ENCODE results near the gene TM2D3.

Gene TM2D3

GRCh38 chr15:101641894-101642293, 10.3 kb downstream of the TM2D3 start:
- H3K27ac ChIP-seq (ENCODE audit: low read length): no peak overlapping the region
- H2AFZ ChIP-seq (ENCODE audit: low read depth, low read length): no peak overlapping the region
- H4K20me1 ChIP-seq (ENCODE audit: insufficient read depth, low read length): peaks cover 13% of the 10 kb centered on the region
- H3K27me3 ChIP-seq (ENCODE audit: low read depth, low read length): no peaks in the 10 kb centered on the region
- H3K36me3 ChIP-seq (replicated peaks; ENCODE audit: low read depth, low read length): peaks cover 65% of the 10 kb centered on the region
- TF ChIP-seq EZH2phosphoT487 (IDR thresholded peaks at IDR 0.05; ENCODE audit: low read depth): no peak
- TF ChIP-seq CTCF (IDR thresholded peaks at IDR 0.05; ENCODE audit: low read depth, low read length): no peak
- peaks cover 8% of the 10 kb centered on the region for H3K79me2 ChIP-seq (ENCODE audit: low read length)
- no peak overlapping the region for H3K9ac ChIP-seq (ENCODE audit: low read length)
- H3K9me3 ChIP-seq (ENCODE audit: insufficient read depth, low read length): no peaks in the 10 kb centered on the region
- H3K4me2 ChIP-seq (ENCODE audit: low read length): no peak overlapping the region
- H3K4me3 ChIP-seq (ENCODE audit: low read length): no peak overlapping the region
- H3K4me1 ChIP-seq (ENCODE audit: low read length): peaks cover 8% of the 10 kb centered on the region

- Histone ChIP-seq H3K27ac (ENCODE audit: low read length) (no peak overlapping the region), H3K9me3 (ENCODE audit: insufficient read depth, low read length) (no peaks in the 10 kb centered on the region), H3K4me2 (ENCODE audit: low read length) (peak overlapping the region; percentile 34; the same call in 1 of the 2 replicates), H3K4me3 (ENCODE audit: low read length) (no peak overlapping the region), H3K36me3 (replicated peaks; ENCODE audit: low read depth, low read length) (peaks cover 59% of the 10 kb centered on the region), H3K4me1 (ENCODE audit: low read length) (peaks cover 8% of the 10 kb centered on the region), H3K9ac (ENCODE audit: low read length) (no peak overlapping the region), H3K79me2 (ENCODE audit: low read length) (peaks cover 3% of the 10 kb centered on the region; the same call in 1 of the 2 replicates), H2AFZ (ENCODE audit: low read depth, low read length) (no peak overlapping the region), H3K27me3 (ENCODE audit: low read depth, low read length) (no peaks in the 10 kb centered on the region), H4K20me1 (ENCODE audit: insufficient read depth, low read length) (peaks cover 13% of the 10 kb centered on the region)
- TF ChIP-seq CTCF (IDR thresholded peaks at IDR 0.05; ENCODE audit: low read depth, low read length): peak; percentile 99
- TF ChIP-seq EZH2phosphoT487 (IDR thresholded peaks at IDR 0.05; ENCODE audit: low read depth): no peak
Observed at GRCh38 chr15:101641129-101641764, 10.9 kb downstream of the TM2D3 start.

- H3K4me1 ChIP-seq (ENCODE audit: low read length): peaks cover 8% of the 10 kb centered on the region
- H3K9me3 ChIP-seq (ENCODE audit: insufficient read depth, low read length): no peaks in the 10 kb centered on the region
- no peak overlapping the region for H3K4me2 ChIP-seq (ENCODE audit: low read length)
- TF ChIP-seq EZH2phosphoT487 (IDR thresholded peaks at IDR 0.05; ENCODE audit: low read depth) (no peak), CTCF (IDR thresholded peaks at IDR 0.05; ENCODE audit: low read depth, low read length) (no peak)
- H4K20me1 ChIP-seq (ENCODE audit: insufficient read depth, low read length): peaks cover 13% of the 10 kb centered on the region
- peaks cover 3% of the 10 kb centered on the region; the same call in 1 of the 2 replicates for H3K79me2 ChIP-seq (ENCODE audit: low read length)
- H3K9ac ChIP-seq (ENCODE audit: low read length): no peak overlapping the region
- no peaks in the 10 kb centered on the region for H3K27me3 ChIP-seq (ENCODE audit: low read depth, low read length)
- H3K27ac ChIP-seq (ENCODE audit: low read length): no peak overlapping the region
- peaks cover 44% of the 10 kb centered on the region for H3K36me3 ChIP-seq (replicated peaks; ENCODE audit: low read depth, low read length)
- H3K4me3 ChIP-seq (ENCODE audit: low read length): no peak overlapping the region
- H2AFZ ChIP-seq (ENCODE audit: low read depth, low read length): no peak overlapping the region
Observed at GRCh38 chr15:101639667-101640066, 12.5 kb downstream of the TM2D3 start.

GRCh38 chr15:101637919-101638318, 14.3 kb downstream of the TM2D3 start:
- Histone ChIP-seq H3K36me3 (replicated peaks; ENCODE audit: low read depth, low read length) (peaks cover 36% of the 10 kb centered on the region), H3K27ac (ENCODE audit: low read length) (no peak overlapping the region), H3K4me2 (ENCODE audit: low read length) (no peak overlapping the region), H3K9ac (ENCODE audit: low read length) (no peak overlapping the region), H4K20me1 (ENCODE audit: insufficient read depth, low read length) (peaks cover 13% of the 10 kb centered on the region), H3K9me3 (ENCODE audit: insufficient read depth, low read length) (no peaks in the 10 kb centered on the region), H3K79me2 (ENCODE audit: low read length) (peaks cover 3% of the 10 kb centered on the region; the same call in 1 of the 2 replicates), H3K4me3 (ENCODE audit: low read length) (no peak overlapping the region), H3K27me3 (ENCODE audit: low read depth, low read length) (no peaks in the 10 kb centered on the region), H3K4me1 (ENCODE audit: low read length) (peaks cover 8% of the 10 kb centered on the region), H2AFZ (ENCODE audit: low read depth, low read length) (no peak overlapping the region)
- TF ChIP-seq CTCF (IDR thresholded peaks at IDR 0.05; ENCODE audit: low read depth, low read length) (no peak), EZH2phosphoT487 (IDR thresholded peaks at IDR 0.05; ENCODE audit: low read depth) (no peak)
